Mammary epithelial cell (primary cell): ENCODE data around the gene GALNT2.

Experiments
- EZH2 ChIP-seq: IDR thresholded peaks from 2 replicates; pipeline ENCODE4 v1.6.1; 2012; ENCODE audit warnings: low read length, inconsistent platforms, borderline replicate concordance
- TF ChIP-seq, protein P1 (sequence below), 2 donors: IDR thresholded peaks in 1 of 2; conservative IDR thresholded peaks in 1 of 2; 2 replicates each; pipeline ENCODE4 v1.5.1; 2011 to 2012; ENCODE audit warnings: inconsistent platforms in 2 of 2, low read length in 2 of 2, mild to moderate bottlenecking in 2 of 2, control low read depth in 1 of 2, low read depth in 1 of 2; ENCODE audit not compliant: insufficient read depth in 1 of 2; ENCODE audit errors: extremely low read depth in 1 of 2

DNA sequence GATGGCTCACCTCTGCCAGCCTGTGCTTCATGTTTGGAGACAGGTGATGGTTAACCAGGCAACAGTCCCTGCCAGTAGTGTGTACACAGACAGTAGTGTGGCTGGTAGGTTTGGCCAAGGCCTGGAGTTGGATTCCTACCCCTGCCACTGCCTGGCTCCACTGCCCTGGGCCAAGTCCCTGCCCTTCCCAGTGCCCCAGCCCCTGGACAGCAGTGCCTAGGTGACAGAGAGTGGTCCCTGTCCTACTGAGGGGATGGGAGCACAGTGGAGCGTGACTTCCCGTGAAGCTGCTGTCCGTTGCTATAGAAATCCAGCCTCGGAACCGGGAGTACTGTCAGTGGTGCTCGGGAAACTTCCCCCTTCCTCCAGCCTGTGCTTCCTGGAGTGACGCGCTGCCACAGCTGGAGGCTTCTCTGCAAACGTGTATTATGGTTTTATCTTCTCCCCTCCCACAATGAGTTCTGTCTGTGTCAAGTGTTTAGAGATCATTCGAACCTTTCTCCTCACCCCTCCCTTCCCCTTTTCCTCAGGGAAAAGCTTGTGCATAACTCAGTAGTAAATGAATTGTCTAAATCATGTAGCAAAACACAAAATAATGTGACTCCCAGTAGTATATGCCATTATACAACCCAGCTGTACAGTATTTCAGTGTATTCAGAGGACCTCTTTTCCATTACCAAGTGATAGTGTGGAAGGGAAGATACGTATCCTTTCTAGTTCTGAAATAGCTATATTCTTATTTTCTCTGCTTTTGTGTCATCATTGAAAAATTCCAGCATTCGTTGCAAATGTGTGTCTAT, 73.4 kb downstream of the GALNT2 start:
- TF ChIP-seq, protein P1, sequence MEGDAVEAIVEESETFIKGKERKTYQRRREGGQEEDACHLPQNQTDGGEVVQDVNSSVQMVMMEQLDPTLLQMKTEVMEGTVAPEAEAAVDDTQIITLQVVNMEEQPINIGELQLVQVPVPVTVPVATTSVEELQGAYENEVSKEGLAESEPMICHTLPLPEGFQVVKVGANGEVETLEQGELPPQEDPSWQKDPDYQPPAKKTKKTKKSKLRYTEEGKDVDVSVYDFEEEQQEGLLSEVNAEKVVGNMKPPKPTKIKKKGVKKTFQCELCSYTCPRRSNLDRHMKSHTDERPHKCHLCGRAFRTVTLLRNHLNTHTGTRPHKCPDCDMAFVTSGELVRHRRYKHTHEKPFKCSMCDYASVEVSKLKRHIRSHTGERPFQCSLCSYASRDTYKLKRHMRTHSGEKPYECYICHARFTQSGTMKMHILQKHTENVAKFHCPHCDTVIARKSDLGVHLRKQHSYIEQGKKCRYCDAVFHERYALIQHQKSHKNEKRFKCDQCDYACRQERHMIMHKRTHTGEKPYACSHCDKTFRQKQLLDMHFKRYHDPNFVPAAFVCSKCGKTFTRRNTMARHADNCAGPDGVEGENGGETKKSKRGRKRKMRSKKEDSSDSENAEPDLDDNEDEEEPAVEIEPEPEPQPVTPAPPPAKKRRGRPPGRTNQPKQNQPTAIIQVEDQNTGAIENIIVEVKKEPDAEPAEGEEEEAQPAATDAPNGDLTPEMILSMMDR (conservative IDR thresholded peaks at IDR 0.05 in 1 of 2, IDR thresholded peaks at IDR 0.05 in 1 of 2; ENCODE audit: extremely low read depth in 1 of 2, insufficient read depth in 1 of 2, low read depth in 1 of 2, low read length in 2 of 2) = no peak
- TF ChIP-seq EZH2 = no peak
